Liver (tissue), 9 donors: ENCODE results near the gene TMSB15B. TPM values are rescaled to one million over a fixed set of nuclear protein-coding genes. Genes with fewer than 3 reads are reported as not detected.
"Not testable (repeated sequence)": the region's sequence is repeated elsewhere in the genome, so short reads cannot be mapped to it uniquely, and the experiment has no call there.

Source experiments
- DNase-seq: peaks from one replicate; pipeline ENCODE4 v3.0.0-alpha.2; 2017; ENCODE audit warnings: low spot score
- H3K27ac ChIP-seq, 2 donors: one replicate each; pipeline ENCODE4 v1.7.0; 2013; ENCODE audit warnings: inconsistent platforms in 2 of 2, low read length in 2 of 2, control low read depth in 1 of 2, low read depth in 1 of 2, mild to moderate bottlenecking in 1 of 2
- H3K27me3 ChIP-seq, 4 donors: one replicate each; pipeline versions ENCODE4 v1.6.1 to v1.7.0; 2013; ENCODE audit warnings: low read length in 3 of 4, inconsistent platforms in 1 of 4, mild to moderate bottlenecking in 1 of 4, moderate library complexity in 1 of 4; ENCODE audit not compliant: control insufficient read depth in 4 of 4, insufficient read depth in 4 of 4
- H3K36me3 ChIP-seq, 4 donors: one replicate each; pipeline versions ENCODE4 v1.6.1 to v1.7.0; 2013; ENCODE audit warnings: low read length in 3 of 4, mild to moderate bottlenecking in 3 of 4, low read depth in 1 of 4, moderate library complexity in 1 of 4; ENCODE audit not compliant: control insufficient read depth in 4 of 4, insufficient read depth in 3 of 4
- H3K4me1 ChIP-seq, 4 donors: one replicate each; pipeline versions ENCODE4 v1.6.1 to v1.7.0; 2013; ENCODE audit warnings: low read length in 3 of 4, mild to moderate bottlenecking in 3 of 4, moderate library complexity in 1 of 4; ENCODE audit not compliant: control insufficient read depth in 4 of 4, insufficient read depth in 4 of 4
- H3K4me3 ChIP-seq, 3 donors: one replicate each; pipeline versions ENCODE4 v1.6.1 to v1.7.0; 2013; ENCODE audit warnings: low read length in 3 of 3, control low read depth in 1 of 3, low read depth in 1 of 3, mild to moderate bottlenecking in 1 of 3
- H3K9ac ChIP-seq, 2 donors: one replicate each; pipeline ENCODE4 v1.7.0; 2013; ENCODE audit warnings: low read length in 2 of 2, mild to moderate bottlenecking in 2 of 2, moderate library complexity in 2 of 2, control low read depth in 1 of 2, low read depth in 1 of 2
- H3K9me3 ChIP-seq, 4 donors: one replicate each; pipeline versions ENCODE4 v1.6.1 to v1.7.0; 2013; ENCODE audit warnings: low read length in 3 of 4; ENCODE audit not compliant: control insufficient read depth in 4 of 4
- FOXA2 ChIP-seq: IDR thresholded peaks from 2 replicates; pipeline ENCODE4 v1.6.1; 2016; ENCODE audit warnings: antibody characterized with exemption
- HNF4G ChIP-seq: IDR thresholded peaks from 2 replicates; pipeline ENCODE4 v1.6.1; 2016; ENCODE audit warnings: antibody characterized with exemption
- NR2F2 ChIP-seq: IDR thresholded peaks from 2 replicates; pipeline ENCODE4 v1.6.1; 2016; ENCODE audit warnings: antibody characterized with exemption
- RAD21 ChIP-seq, 2 donors: IDR thresholded peaks; 2 replicates each; pipeline ENCODE4 v1.6.1; 2016; ENCODE audit warnings: antibody characterized with exemption in 2 of 2, mild to moderate bottlenecking in 2 of 2
- SP1 ChIP-seq: IDR thresholded peaks from 2 replicates; pipeline ENCODE4 v1.6.1; 2018; ENCODE audit warnings: antibody characterized with exemption, mild to moderate bottlenecking
- WGBS: extraction: QIAGEN DNeasy Blood & Tissue Kit; methylation state at CpG from one replicate; pipeline ENCODE4 v1.1.7; 2013; 5-methylcytosine and 5-hydroxymethylcytosine counted together
- polyA plus RNA-seq, 2 donors: library from polyadenylated mRNA; stranded (reverse) in 1 of 2; unstranded in 1 of 2; fragments of 200-250 nt in 1 of 2; fragments of >200 nt in 1 of 2; fragmentation: Nextera tagmentation in 1 of 2; extraction: Ambion mirVana in 1 of 2; gene quantifications; one replicate each; pipeline versions ENCODE4 v1.2.1 to v1.2.3, GENCODE V29; 2013 to 2015
- total RNA-seq, 2 donors: library from RNA; depleted of rRNA; stranded (reverse); fragments of >200 nt; gene quantifications; one replicate each; pipeline ENCODE4 v1.2.3, GENCODE V29; 2014
- TF ChIP-seq, protein P1 (sequence below): IDR thresholded peaks from 2 replicates; pipeline ENCODE4 v1.6.1; 2016; ENCODE audit warnings: antibody characterized with exemption
- TF ChIP-seq, protein P2 (sequence below): fragments of 150-350 bp; IDR thresholded peaks from 2 replicates; pipeline ENCODE4 v1.5.1; 2017; ENCODE audit warnings: improper control_type of control experiment, low read depth, low read length; ENCODE audit not compliant: missing input control
- TF ChIP-seq, protein P3 (sequence below): IDR thresholded peaks from 2 replicates; pipeline ENCODE4 v1.6.1; 2016; ENCODE audit warnings: antibody characterized with exemption
- donor health status: healthy.
- donor health status: healthy.
- donor health status: healthy.
- donor health status: healthy.
- donor health status: healthy.

Gene TMSB15B
- under 1 TPM; 0.08 to 0.79 TPM for total RNA-seq
- polyA plus RNA-seq: under 1 TPM; 0.07 to 0.42 TPM

DNA sequence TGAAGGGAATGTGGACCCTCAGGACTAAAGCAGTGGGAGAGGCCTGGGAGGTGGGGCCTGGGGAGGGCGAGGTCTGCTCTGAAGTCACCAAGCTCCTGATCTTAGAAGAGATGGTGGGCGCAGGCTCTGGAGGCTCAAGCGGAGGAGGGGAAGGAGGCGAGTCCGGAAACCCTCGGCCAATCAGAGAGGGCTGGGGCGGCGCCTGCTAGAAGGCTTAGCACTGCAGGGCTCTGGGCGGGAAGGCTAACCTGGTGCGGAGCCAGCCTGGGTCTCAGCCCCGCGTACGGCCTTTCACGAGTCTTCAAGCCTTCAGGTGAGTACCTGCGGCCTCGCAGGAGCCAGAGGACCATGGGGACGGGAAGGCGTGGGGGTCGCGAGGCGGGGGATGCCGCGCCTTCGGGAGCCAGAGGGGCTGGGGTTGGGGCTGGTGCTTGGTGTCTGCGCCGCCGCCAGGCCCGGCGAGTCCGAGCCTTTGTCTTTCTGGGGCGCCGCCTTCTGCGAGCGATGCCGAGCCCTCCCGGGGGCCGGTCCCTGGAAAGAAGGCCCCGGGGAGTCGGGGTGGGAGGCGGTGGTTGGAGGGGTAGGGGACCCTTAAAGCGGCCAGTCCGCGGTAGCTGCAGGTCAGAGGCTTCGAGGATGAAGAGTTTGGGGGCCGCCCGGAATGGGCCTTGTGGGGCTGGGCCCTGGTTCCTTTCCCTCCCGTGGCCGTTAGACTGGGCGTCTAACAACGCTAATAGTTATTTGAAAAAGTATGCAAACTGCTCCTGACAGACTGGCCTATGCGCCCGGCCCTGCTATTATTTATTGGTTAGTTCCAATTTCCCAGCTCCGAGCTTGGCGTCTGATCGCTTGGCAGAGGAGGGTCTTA lies at the start of gene TMSB15B:
TMSB15B (plus strand) TSS at position 217 of the 868 bp plus-strand sequence.
- not testable (repeated sequence) for H3K4me3 ChIP-seq, H3K36me3 ChIP-seq, H3K27ac ChIP-seq, H3K4me1 ChIP-seq, H3K9ac ChIP-seq, DNase-seq, H3K27me3 ChIP-seq, H3K9me3 ChIP-seq
- WGBS: no CpG with 5 or more reads among the region's 55 CpGs

DNA sequence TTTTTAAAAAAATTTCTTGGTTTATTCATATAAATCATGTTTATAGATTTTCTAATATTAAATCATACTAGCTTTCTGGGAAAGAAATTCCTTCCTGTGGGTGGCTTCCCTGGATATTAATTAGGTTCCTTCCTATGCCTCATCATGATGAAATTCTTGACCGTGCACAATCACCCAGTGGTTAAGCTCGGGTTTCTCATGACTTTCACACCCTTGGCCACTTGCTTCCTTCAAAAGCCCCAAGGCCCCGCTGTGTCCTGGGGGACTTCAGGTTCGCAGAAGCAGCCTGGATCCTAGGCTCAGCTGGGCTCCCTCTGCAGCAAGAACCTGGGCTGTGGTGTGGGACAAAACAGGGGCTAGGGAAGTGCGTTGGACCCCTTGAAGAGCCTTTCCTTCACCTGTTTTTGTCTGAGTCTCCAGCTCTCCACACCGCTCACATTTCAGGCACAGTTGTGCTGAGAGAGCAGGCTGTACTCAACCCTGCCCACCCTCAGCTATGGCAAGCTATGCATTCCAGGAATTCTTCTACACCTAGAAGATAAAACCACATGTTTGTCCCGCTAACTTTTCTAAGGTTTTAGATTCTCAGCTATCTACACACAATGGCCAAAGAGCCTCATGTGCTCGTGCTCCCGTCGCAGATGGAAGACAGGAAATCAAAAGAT lies 48.9 kb upstream of the TMSB15B start:
- H3K4me3 ChIP-seq: no peak overlapping the region
- H3K36me3 ChIP-seq: no peaks in the 10 kb centered on the region
- no peak for DNase-seq
- H3K9me3 ChIP-seq: peaks cover 0 to 2% (median 0%) of the 10 kb centered on the region in 4 donors
- TF ChIP-seq HNF4G (no peak), FOXA2 (no peak), NR2F2 (no peak)
- TF ChIP-seq, protein P1, sequence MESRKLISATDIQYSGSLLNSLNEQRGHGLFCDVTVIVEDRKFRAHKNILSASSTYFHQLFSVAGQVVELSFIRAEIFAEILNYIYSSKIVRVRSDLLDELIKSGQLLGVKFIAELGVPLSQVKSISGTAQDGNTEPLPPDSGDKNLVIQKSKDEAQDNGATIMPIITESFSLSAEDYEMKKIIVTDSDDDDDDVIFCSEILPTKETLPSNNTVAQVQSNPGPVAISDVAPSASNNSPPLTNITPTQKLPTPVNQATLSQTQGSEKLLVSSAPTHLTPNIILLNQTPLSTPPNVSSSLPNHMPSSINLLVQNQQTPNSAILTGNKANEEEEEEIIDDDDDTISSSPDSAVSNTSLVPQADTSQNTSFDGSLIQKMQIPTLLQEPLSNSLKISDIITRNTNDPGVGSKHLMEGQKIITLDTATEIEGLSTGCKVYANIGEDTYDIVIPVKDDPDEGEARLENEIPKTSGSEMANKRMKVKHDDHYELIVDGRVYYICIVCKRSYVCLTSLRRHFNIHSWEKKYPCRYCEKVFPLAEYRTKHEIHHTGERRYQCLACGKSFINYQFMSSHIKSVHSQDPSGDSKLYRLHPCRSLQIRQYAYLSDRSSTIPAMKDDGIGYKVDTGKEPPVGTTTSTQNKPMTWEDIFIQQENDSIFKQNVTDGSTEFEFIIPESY: no peak
- H3K4me1 ChIP-seq: peaks cover 0 to 4% (median under 1%) of the 10 kb centered on the region in 4 donors
- no peak overlapping the region for H3K9ac ChIP-seq
- peaks cover 0 to 11% (median 0%) of the 10 kb centered on the region in 4 donors for H3K27me3 ChIP-seq
- 77% methylated on average over 10 of the region's 10 CpGs for WGBS
- no peak overlapping the region for H3K27ac ChIP-seq

DNA sequence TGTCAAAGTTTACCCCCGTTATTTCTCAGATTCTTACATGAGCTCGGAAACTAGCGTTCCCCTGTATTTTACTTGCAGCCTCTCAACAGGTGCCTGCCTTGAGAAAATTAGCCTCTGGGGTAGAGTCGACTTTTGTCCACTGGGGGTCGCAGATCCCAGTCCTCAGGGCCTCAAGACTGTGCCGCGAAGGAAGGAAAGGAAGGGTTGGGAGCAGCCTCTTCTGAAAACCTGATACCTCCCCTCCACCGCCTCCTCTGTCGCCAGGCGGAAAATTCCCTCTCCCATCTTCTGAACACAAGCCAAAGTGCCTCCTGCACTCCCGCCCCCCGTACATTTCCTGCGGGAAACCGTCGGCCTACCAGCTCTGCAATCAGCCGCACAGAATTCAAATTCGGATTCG lies 44.4 kb upstream of the TMSB15B start:
- peak; percentile 36 for DNase-seq
- Histone ChIP-seq H3K9me3 (no peaks in the 10 kb centered on the region), H3K4me1 (peaks cover 0 to 8% (median 4%) of the 10 kb centered on the region in 4 donors), H3K4me3 (peak overlapping the region in 1 of 3 donors; percentile 59), H3K9ac (no peak overlapping the region), H3K36me3 (no peaks in the 10 kb centered on the region), H3K27ac (no peak overlapping the region), H3K27me3 (peaks cover 0 to 14% (median 0%) of the 10 kb centered on the region in 4 donors)
- no peak for TF ChIP-seq SP1
- TF ChIP-seq, protein P2, sequence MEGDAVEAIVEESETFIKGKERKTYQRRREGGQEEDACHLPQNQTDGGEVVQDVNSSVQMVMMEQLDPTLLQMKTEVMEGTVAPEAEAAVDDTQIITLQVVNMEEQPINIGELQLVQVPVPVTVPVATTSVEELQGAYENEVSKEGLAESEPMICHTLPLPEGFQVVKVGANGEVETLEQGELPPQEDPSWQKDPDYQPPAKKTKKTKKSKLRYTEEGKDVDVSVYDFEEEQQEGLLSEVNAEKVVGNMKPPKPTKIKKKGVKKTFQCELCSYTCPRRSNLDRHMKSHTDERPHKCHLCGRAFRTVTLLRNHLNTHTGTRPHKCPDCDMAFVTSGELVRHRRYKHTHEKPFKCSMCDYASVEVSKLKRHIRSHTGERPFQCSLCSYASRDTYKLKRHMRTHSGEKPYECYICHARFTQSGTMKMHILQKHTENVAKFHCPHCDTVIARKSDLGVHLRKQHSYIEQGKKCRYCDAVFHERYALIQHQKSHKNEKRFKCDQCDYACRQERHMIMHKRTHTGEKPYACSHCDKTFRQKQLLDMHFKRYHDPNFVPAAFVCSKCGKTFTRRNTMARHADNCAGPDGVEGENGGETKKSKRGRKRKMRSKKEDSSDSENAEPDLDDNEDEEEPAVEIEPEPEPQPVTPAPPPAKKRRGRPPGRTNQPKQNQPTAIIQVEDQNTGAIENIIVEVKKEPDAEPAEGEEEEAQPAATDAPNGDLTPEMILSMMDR: peak; percentile 3
- TF ChIP-seq RAD21 (IDR thresholded peaks at IDR 0.05): peak; percentile 10 to 25
- TF ChIP-seq, protein P3, sequence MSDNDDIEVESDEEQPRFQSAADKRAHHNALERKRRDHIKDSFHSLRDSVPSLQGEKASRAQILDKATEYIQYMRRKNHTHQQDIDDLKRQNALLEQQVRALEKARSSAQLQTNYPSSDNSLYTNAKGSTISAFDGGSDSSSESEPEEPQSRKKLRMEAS: no peak
- 4% methylated on average over 18 of the region's 18 CpGs for WGBS
